GM21786 (cell line): ENCODE measurements around the gene TMEM170B.
"Not testable (repeated sequence)": the region's sequence is repeated elsewhere in the genome, so short reads cannot be mapped to it uniquely, and the experiment has no call there.

Source experiments
- ATAC-seq: cut with Tn5 transposase; IDR thresholded peaks from one replicate; pipeline ENCODE4 v1.9.1; 2021; ENCODE audit not compliant: unreplicated experiment

TMEM170B gene

DNA sequence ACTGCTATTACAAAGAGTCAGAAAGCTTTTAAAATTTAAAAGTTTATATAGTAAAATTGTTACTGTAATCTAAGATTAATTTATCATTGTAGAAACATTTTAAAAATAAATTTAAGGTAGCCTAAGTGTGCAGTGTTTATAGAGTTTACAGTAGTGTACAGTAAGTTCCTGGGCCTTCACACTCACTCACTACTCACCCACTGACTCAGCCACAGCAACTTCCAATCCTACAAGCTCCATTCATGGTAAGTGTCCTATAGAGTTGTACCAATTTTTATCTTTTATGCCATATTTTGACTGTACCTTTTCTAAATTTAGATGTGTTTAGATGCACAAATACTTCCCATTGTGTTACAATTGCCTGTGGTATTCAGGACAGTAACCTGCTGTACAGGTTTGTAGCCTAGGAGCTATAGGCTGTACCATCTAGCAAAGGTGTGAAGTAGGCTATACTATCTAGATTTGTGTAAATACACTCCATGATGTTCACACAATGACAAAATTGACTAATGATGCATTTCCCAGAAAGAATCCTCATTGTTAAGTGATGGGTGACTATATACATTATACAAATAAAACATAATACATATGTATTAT is 10.2 kb upstream of the TMEM170B start:
- ATAC-seq = no peak

DNA sequence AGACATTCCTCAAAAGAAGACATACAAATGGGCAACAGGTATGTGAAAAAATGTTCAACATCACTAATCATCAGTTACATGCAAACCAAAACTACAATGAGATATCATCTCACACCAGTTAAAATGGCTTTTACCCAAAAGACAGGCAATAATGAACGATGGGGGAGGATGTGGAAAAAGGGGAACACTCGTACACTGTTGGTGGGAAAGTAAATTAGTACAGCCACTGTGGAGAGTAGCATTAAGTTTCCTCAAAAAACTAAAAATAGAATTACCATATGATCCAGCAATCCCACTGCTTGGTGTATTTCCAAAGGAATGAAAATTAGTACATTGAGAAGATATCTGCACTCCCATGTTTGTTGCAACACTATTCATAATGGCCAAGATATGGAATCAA is 8.6 kb upstream of the TMEM170B start:
- no peak for ATAC-seq

DNA sequence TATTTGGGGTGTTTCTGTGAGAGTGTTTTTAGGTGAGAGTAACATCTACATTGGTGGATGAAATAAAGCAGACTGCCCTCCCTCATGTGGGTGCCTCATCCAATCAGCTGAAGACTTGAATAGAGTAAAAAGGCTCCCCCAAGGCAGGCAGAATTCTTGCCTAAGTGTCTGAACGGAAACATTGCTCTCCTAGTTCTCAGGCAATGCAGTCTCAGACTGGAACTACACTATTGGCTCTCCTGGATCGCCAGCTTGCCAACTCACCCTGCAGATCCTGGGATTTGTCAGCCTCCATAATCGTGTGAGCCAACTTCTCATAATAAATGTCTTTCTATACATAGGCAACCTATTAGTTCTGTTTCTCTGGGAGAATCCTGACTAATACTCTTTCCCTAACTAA is 5.5 kb upstream of the TMEM170B start:
- ATAC-seq = no peak

DNA sequence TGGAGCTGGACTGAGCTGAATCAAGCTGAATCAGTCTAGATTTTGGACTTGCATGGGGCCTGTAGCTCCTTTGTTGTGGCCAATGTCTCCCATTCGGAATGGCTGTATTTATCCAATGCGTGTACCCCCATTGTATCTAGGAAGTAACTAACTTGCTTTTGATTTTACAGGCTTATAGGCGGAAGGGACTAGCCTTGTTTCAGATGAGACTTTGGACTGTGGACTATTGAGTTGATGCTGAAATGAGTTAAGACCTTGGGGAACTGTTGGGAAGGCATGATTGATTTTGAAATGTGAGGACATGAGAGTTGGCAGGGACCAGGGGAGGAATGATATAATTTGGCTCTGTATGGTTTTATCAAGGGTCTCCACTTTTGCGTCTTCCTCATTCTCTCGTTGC is 3.0 kb upstream of the TMEM170B start:
- no peak for ATAC-seq

DNA sequence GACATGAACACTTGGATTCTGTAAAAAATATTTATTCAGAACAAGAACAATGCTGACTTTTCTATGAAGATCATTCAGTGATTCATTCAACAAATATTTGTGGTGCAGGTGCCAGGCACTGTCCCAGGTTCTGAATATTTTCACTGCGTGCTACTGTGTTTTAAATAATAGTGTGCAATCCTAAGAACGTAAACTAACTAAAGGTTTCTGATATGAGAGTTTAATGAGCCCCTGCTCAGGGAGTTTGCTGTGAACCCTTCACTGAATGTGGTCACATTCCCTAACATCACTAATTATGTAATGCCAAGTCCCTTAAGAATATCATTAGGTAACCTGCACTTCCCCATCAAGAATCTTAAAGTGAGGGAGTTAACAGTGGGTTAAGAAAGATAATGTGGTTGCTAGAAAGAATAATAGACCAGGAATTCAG is 1.7 kb upstream of the TMEM170B start:
- ATAC-seq = no peak

DNA sequence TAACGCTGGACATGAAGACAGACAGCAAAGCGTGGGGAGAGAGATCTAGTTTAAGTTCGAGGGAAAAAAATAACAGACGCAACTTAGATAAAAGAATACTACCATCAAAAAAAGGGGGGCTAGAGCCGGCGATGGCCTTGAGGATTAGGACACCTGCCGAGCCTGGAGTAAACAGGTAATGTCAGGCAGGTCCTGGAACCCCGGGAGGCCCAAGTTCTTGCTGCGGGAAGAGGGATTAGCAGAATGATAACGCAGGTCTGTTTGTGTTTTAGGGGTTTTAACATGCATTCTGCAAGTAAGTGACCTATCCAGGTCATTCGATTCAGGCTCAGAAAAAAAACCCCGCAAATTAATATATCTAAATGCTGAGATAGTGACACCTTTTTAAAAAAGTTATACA is 754 bp upstream of the TMEM170B start:
- ATAC-seq = no peak

DNA sequence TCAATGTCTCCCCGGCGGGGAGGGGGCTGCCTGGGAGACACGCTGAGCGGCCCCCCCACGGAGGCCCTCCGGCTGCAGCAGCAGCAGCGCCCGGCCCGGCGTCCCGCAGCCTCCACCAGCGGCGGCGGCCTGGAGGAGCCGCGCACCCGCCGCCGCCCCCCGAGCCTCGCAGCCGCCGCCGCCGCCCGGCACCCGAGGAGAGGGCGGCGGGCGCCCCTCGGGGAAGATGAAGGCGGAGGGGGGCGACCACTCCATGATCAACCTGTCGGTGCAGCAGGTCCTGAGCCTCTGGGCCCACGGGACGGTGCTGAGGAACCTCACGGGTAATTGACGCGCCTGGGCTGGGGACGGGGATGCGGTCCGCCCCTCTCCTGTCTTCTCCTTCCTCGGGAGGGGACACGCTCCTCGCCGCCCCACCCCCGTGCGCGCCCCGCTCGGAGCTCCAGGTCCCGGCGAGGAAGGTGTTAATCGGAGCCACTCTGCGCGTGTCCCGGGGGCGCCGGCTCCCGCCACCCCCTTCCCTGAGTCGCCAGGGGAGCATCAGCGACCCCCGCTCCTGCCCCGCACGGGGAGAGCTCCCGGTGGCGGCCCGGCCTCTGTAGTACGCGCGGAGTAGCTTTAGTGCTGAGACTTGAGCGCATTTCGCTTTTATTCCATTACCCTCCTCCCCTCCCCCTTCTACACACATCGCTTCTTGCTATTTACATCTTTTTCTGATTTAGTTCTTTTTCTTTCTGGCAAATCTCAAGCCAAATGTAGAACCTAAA is 686 bp downstream of the TMEM170B start:
- ATAC-seq = peak; percentile 17

DNA sequence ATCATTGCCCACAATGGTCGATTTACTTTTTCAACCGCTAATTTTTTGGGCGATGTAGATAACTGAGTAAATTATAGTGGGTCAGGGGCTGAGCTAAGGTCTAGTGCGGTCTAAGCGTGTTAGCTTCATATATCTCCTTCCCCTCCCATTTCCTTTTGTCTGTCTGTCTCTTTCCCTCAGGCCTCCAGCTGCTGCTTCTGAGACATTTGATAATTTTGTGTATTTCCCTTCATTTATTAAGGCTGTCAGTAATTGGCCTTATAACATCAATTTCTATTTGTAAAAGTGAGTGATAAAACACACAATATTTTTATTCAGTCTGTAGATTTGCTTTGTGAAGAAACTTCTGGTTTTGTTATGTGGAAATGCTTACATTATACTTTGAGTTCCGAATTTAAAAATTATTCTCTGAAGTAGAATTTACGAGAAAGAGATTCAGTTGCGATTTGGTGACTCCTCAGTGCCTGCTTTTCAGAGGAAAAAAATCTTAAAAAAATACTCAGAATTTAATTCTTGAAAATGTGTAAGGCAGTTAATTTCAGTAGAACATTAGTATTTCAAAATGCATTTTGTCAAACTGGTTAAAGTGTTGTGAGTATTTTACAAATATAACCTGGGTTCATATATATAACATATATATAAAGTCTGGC is 1.4 kb downstream of the TMEM170B start:
- no peak for ATAC-seq

DNA sequence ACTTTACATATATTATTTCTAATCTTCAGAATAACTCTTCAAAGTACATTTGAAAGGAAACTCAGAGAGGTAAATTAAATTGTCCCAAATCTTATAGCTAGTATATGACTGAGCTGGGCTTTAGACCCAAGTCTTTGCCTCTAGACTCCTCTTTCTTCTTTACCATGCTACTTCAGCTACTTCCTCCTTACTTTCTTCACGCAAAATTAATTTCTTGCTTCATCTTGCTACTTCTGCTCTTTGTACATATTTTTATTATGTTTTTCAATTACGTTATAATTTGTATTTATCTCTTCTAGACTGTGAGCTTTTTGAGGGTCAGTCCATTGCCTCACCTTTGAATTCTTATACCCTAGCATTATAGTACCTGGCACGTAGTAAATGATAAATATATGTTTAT is 5.3 kb downstream of the TMEM170B start:
- no peak for ATAC-seq

DNA sequence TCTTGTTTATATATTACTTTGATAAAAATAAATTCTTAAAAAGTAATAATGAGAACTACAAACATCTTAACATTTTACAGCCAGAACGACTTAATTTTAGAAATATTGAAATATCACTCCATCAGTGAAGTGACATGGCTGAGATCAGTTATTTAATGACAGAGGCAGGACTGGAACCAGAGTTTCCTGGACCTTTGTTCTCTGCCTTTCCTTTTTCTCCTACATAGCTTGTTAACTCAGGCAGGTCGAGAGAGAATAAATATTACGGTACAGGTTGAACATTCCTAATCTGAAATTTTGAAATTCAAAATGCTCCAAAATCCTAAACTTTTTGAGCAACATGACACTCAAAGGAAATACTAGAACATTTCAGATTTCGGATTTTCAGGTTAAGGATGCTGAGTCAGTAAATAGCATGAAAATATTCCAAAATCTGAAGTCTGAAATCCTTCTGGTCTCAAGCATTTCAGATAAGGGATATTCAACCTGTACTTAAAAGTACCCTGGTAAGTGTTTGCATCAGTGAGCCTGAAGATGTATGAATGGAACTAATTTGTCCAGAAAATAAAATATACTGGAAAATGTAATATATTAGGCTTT is 6.5 kb downstream of the TMEM170B start:
- ATAC-seq = no peak

DNA sequence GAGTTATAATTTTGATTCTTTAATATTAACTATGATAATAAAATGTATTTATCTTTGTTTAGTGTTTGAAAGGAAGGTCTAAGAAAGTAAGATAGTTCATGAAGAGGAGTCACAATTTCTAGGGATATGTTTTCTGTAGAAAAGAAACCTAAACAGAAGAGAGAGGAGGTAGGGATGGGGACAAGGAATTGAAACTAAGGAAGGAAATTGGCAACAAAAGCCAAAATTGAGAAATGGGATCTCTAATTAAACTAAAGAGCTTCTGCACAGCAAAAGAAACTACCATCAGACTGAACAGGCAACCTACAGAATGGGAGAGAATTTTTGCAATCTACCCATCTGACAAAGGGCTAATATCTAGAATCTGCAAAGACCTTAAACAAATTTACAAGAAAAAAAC is 10.3 kb downstream of the TMEM170B start:
- ATAC-seq = not testable (repeated sequence)

DNA sequence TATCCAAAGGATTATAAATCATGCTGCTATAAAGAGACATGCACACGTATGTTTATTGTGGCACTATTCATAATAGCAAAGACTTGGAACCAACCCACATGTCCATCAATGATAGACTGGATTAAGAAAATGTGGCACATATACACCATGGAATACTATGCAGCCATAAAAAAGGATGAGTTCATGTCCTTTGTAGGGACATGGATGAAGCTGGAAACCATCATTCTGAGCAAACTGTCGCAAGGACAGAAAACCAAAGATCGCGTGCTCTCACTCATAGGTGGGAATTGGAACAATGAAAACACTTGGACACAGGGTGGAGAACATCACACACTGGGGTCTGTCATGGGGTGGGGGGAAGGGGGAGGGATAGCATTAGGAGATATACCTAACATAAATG is 11.0 kb downstream of the TMEM170B start:
- not testable (repeated sequence) for ATAC-seq

DNA sequence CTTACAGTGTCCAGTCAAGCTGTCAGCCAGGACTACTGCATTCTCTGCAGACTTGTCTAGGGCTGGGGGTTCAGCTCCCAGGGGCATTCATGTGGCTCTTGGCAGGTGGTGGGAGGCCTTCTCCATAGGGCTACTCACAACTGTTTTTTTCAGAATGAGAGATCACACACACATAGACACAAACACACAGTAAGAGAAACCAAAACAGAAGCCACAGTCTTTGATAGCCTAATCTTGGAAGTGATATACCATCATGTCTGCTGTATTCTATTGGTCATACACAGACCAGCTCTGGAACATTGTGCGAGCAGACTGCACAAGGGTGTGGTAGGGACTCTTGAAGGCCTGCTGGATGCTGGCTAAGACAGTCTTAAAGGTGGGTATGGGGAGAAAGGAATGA is 13.5 kb downstream of the TMEM170B start:
- ATAC-seq = no peak

DNA sequence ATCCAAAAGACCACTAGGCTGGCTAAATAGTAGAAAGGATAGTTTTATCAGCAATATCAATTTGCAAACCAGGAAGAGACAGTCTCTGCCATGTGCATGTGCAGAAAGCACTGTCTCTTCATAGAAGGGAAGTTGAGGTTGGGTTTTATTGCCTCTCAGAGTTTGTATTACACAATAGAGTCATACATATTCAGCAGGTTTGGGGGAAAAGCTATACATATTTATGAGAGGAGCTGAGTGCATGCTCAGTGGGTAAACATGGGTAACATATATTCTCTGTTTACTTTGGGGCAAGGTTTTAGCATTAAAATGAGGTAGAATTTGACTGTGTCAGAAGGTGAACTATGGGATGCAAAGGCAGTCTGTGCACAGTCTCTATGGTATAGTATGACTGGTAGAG is 14.9 kb downstream of the TMEM170B start:
- no peak for ATAC-seq

DNA sequence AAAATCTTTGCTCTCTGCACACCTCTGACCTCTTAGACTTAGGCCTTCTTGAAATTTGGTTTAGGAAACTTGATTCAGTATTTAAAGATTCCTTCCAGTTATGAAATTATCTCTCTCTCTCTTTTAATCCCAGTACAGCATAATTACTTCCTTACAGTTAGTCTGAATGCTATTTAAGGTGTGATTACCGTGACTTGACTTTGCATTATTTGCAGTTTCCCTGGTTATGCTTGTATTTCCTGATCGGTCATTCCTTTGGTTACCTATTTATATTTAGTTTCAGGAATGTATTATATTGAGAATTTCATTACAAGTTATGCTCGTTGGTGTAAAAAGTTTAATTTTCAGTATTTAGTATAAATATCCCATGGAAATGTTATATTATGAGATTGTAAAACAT is 16.3 kb downstream of the TMEM170B start:
- ATAC-seq = no peak

DNA sequence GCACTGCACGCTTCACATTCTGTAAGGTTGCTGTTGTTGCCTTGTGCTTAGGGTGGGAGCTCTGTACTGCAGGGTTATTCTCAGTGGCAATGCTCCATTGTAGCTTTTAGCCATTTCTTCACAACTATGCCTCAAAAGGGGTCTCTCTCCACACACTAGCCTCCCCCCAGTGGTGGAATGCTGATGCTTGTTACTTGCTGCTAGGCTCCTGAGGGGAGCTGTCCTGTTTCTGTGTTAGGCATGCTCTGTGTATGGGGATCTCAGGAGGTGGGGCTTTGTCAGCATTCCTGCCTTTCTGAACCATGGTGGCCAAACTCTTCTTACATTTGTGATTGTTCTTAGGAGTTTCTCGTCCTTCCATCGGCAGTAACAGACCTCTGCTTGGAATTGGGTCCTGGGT is 18.8 kb downstream of the TMEM170B start:
- no peak for ATAC-seq

DNA sequence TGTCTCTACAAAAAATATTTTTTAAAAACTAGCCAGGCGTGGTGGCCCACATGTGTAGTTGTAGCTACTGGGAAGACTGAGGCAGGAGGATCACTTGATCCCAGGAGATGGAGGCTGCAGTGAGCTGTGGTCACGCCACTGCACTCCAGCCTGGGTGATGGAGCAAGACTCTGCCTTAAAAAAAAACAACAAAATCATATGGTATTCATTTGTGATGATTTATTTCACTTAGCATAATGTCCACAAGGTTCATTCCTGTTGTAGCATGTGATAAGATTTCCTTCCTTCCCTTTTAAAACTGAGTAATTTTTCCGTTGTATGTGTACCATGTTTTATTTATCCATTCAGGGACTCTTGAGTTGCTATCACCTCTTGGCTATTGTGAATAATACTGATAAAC is 26.2 kb downstream of the TMEM170B start:
- no peak for ATAC-seq

DNA sequence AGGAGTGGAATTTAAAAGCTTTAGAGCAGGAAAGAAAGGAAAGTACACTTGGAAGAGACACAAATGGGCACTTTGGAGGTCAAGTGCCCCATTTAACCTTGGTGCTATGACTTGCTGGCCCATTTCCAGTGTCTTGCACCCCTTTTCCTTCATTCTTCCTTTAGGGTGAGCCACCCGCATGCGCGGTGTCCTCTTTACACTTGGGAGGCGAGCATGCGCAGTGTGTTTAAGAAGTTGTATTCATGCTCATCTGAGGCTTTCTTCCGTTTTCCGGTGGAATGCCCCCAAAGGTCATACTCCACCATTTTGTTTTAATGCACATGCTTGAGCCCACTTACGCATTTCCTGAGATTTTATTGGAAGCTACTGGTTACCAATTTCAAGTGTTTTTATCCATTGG is 29.1 kb downstream of the TMEM170B start:
- ATAC-seq = no peak

DNA sequence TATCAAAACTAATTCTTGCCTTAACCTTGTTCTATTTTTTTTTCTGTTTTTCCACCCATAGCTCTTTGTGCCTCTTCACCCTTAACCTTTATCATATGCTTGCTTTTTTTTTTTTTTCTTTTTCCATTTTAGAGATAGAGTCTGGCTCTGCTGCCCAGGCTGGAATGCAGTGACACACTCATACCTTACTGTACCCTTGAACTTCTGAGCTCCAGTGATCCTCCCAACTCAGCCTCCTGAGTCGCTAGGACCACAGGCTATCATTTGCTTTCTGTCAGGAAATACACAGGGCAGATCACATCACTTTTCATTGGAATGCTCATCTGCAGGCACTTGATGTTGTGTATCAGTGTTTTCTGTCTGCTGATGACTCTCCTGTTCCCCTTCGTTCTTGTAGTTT is 33.5 kb downstream of the TMEM170B start:
- ATAC-seq = no peak

DNA sequence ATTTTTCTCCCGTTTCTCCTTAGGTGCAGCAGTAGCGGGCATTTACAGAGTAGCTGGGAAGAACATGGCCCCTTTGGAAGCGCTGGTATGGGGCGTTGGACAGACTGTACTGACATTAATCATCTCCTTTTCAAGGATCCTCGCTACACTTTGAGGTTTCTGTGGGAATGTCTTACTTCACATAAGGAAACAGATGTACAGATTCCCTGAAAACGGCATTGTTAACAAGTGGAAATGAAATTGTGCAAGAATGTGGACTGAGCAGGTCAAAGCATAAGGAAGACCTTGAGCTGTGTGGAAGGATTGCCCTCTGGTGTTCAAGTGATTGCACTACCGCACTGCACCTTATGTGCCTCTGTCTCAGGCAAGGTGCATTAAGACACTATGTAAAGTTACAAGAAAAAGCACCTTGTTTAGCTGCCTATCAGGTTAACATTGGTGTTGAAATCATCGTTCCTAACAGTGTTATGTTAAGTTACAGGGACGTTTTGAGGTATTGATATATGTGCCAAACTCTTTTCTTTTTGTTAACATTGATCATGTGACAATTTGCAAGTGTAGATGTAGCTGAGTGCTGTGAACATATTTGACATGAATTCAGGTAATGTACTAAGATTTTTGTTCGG is 38.0 kb downstream of the TMEM170B start:
- peak; percentile 93 for ATAC-seq

DNA sequence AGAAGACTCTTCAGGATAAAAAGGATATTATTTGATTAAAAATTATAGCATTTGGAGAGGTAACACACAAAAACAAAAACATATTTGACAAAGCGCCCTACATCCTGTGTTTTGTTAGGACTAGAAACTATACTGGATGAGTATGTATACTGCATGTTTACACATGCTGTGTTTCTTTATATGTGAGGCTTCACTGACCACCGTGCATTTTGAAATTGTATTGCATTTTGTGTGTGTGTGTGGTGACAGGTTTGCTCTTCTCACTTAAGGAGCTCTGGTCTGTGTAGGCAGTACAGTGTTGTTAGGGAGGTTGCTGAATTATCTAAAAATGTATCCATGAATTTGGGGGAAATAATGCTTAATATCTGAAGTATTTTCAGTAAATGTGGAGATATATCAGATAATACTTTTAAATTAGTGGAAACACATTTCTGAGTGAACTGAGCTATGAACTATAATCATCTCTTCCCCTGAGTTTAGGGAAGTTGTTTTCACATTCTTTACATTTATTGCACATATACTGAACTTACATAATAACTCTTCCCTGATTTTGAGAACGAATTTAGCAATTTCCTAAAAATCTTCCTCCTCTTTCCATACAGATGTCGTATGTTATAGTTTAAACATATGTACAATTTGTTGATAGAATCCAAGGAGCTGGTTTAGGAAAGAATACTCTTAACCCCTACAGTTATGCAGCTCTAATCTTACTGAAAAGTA is 43.3 kb downstream of the TMEM170B start:
- no peak for ATAC-seq
